Smooth muscle cell (in vitro differentiated cells): Measurements from ENCODE around the gene ASCL2. TPM values are rescaled to one million over a fixed set of nuclear protein-coding genes. Genes with fewer than 3 reads are reported as not detected.

ENCODE experiments used
- DNase-seq: peaks from one replicate; lab custom pipeline; 2025; ENCODE audit not compliant: unreplicated experiment; lab: John Stamatoyannopoulos, UW
- H2AFZ ChIP-seq: fragments of 200-600 bp; sonication (generic); 2 replicates; pipeline ENCODE4 v1.6.0; 2016; ENCODE audit warnings: antibody characterized with exemption, low read depth, mild to moderate bottlenecking
- H3F3A ChIP-seq: fragments of 200-600 bp; sonication (generic); 2 replicates; pipeline ENCODE4 v1.6.0; 2017; ENCODE audit warnings: antibody characterized with exemption, low read depth
- H3K27ac ChIP-seq: fragments of 200-600 bp; sonication (generic); 2 replicates; pipeline ENCODE4 v1.5.1; 2016; ENCODE audit warnings: low read depth, mild to moderate bottlenecking
- H3K27me3 ChIP-seq: fragments of 200-600 bp; sonication (generic); 2 replicates; pipeline ENCODE4 v1.6.1; 2016; ENCODE audit warnings: low read depth, mild to moderate bottlenecking
- H3K36me3 ChIP-seq: fragments of 200-600 bp; sonication (generic); 2 replicates; pipeline ENCODE4 v1.5.1; 2016; ENCODE audit warnings: low read depth
- H3K4me1 ChIP-seq: fragments of 200-600 bp; sonication (generic); 2 replicates; pipeline ENCODE4 v1.5.1; 2016; ENCODE audit warnings: low read depth
- H3K4me2 ChIP-seq: fragments of 200-600 bp; sonication (generic); 2 replicates; pipeline ENCODE4 v1.6.0; 2016; ENCODE audit warnings: mild to moderate bottlenecking
- H3K4me3 ChIP-seq: fragments of 200-600 bp; sonication (generic); 2 replicates; pipeline ENCODE4 v1.5.1; 2016; ENCODE audit warnings: mild to moderate bottlenecking
- H3K79me2 ChIP-seq: fragments of 200-600 bp; sonication (generic); 2 replicates; pipeline ENCODE4 v1.6.0; 2016; ENCODE audit warnings: low read depth, mild to moderate bottlenecking
- H3K9ac ChIP-seq: fragments of 200-600 bp; sonication (generic); 2 replicates; pipeline ENCODE4 v1.6.0; 2016; ENCODE audit warnings: low read depth
- H3K9me3 ChIP-seq: fragments of 200-600 bp; sonication (generic); replicated peaks from 2 replicates; pipeline ENCODE4 v1.5.1; 2016; ENCODE audit warnings: low read depth
- H4K20me1 ChIP-seq: fragments of 200-600 bp; sonication (generic); 2 replicates; pipeline ENCODE4 v1.6.0; 2016; ENCODE audit warnings: low read depth
- CTCF ChIP-seq: fragments of 200-600 bp; sonication (generic); IDR thresholded peaks from 2 replicates; pipeline ENCODE4 v1.5.1; 2017; ENCODE audit warnings: borderline replicate concordance, mild to moderate bottlenecking, antibody characterized with exemption; ENCODE audit not compliant: insufficient read depth, poor library complexity, severe bottlenecking
- WGBS: methylation state at CpG from one replicate; pipeline ENCODE4 v1.1.7; 2016; ENCODE audit warnings: low lambda C conversion rate; 5-methylcytosine and 5-hydroxymethylcytosine counted together
- polyA plus RNA-seq: library from polyadenylated mRNA; unstranded; fragments of >200 nt; fragmentation: Nextera tagmentation; extraction: Ambion mirVana; gene quantifications from 2 replicates; pipeline ENCODE4 v1.2.1, GENCODE V29; 2016
- total RNA-seq: library from RNA; depleted of rRNA; stranded (reverse); fragments of >200 nt; gene quantifications from 2 replicates; pipeline ENCODE4 v1.2.3, GENCODE V29; 2014

ASCL2 gene
- total and polyA plus RNA-seq, 2 experiments from 2014 or later, result 0.33 TPM; not detected in 1

GRCh38 chr11:2229713-2230297 is 40.6 kb downstream of the ASCL2 start:
- H3K9ac ChIP-seq, result no peak overlapping the region
- no peak overlapping the region for H2AFZ ChIP-seq
- DNase-seq, result no peak
- no peaks in the 10 kb centered on the region for H3K9me3 ChIP-seq
- TF ChIP-seq CTCF, result no peak
- peaks cover 6% of the 10 kb centered on the region for H3K27me3 ChIP-seq
- no peaks in the 10 kb centered on the region for H3K79me2 ChIP-seq
- H4K20me1 ChIP-seq, result no peaks in the 10 kb centered on the region
- H3K36me3 ChIP-seq, result no peaks in the 10 kb centered on the region
- H3K4me3 ChIP-seq, result no peak overlapping the region
- H3K4me1 ChIP-seq, result no peaks in the 10 kb centered on the region
- no peaks in the 10 kb centered on the region for H3F3A ChIP-seq
- no peak overlapping the region for H3K27ac ChIP-seq
- H3K4me2 ChIP-seq, result no peak overlapping the region
- 87% methylated on average over 2 of the region's 2 CpGs for WGBS

GRCh38 chr11:2224254-2224653 is 46.1 kb downstream of the ASCL2 start:
- H3K27ac ChIP-seq, result no peak overlapping the region
- WGBS, result 100% methylated on average over 1 of the region's 1 CpG
- no peak for DNase-seq
- no peak overlapping the region for H2AFZ ChIP-seq
- no peaks in the 10 kb centered on the region for H3K9me3 ChIP-seq
- H3K9ac ChIP-seq, result no peak overlapping the region
- peaks cover 34% of the 10 kb centered on the region for H3K27me3 ChIP-seq
- no peak overlapping the region for H3K4me2 ChIP-seq
- no peaks in the 10 kb centered on the region for H3K36me3 ChIP-seq
- no peaks in the 10 kb centered on the region for H4K20me1 ChIP-seq
- H3F3A ChIP-seq, result no peaks in the 10 kb centered on the region
- TF ChIP-seq CTCF, result no peak
- no peaks in the 10 kb centered on the region for H3K79me2 ChIP-seq
- H3K4me3 ChIP-seq, result no peak overlapping the region
- no peaks in the 10 kb centered on the region for H3K4me1 ChIP-seq

- Histone ChIP-seq H3K9ac (no peak overlapping the region), H3K4me2 (no peak overlapping the region), H3K4me1 (no peaks in the 10 kb centered on the region), H4K20me1 (no peaks in the 10 kb centered on the region), H2AFZ (no peak overlapping the region), H3K4me3 (no peak overlapping the region), H3F3A (no peaks in the 10 kb centered on the region), H3K36me3 (no peaks in the 10 kb centered on the region), H3K9me3 (no peaks in the 10 kb centered on the region), H3K27me3 (peaks cover 38% of the 10 kb centered on the region), H3K79me2 (no peaks in the 10 kb centered on the region), H3K27ac (no peak overlapping the region)
- DNase-seq, result no peak
- WGBS, result 57% methylated on average over 5 of the region's 5 CpGs
- no peak for TF ChIP-seq CTCF
These were observed 47.1 kb downstream of the ASCL2 start for GRCh38 chr11:2223153-2223794.

GRCh38 chr11:2222451-2222850 is 47.9 kb downstream of the ASCL2 start:
- H2AFZ ChIP-seq, result no peak overlapping the region
- H3K4me1 ChIP-seq, result no peaks in the 10 kb centered on the region
- no peak overlapping the region for H3K9ac ChIP-seq
- DNase-seq, result no peak
- no peak for TF ChIP-seq CTCF
- no peaks in the 10 kb centered on the region for H3K9me3 ChIP-seq
- no peak overlapping the region for H3K4me2 ChIP-seq
- H3K36me3 ChIP-seq, result no peaks in the 10 kb centered on the region
- no peaks in the 10 kb centered on the region for H3K79me2 ChIP-seq
- no peak overlapping the region for H3K4me3 ChIP-seq
- no peaks in the 10 kb centered on the region for H3F3A ChIP-seq
- WGBS, result 71% methylated on average over 4 of the region's 4 CpGs
- no peak overlapping the region for H3K27ac ChIP-seq
- peaks cover 46% of the 10 kb centered on the region for H3K27me3 ChIP-seq
- H4K20me1 ChIP-seq, result no peaks in the 10 kb centered on the region
